GM21825 (cell line): ENCODE data around the gene MGLL.

Source experiments
- ATAC-seq: cut with Tn5 transposase; IDR thresholded peaks from one replicate; pipeline ENCODE4 v1.9.1; 2021; ENCODE audit warnings: mild to moderate bottlenecking, moderate library complexity; ENCODE audit not compliant: unreplicated experiment

The MGLL gene

DNA sequence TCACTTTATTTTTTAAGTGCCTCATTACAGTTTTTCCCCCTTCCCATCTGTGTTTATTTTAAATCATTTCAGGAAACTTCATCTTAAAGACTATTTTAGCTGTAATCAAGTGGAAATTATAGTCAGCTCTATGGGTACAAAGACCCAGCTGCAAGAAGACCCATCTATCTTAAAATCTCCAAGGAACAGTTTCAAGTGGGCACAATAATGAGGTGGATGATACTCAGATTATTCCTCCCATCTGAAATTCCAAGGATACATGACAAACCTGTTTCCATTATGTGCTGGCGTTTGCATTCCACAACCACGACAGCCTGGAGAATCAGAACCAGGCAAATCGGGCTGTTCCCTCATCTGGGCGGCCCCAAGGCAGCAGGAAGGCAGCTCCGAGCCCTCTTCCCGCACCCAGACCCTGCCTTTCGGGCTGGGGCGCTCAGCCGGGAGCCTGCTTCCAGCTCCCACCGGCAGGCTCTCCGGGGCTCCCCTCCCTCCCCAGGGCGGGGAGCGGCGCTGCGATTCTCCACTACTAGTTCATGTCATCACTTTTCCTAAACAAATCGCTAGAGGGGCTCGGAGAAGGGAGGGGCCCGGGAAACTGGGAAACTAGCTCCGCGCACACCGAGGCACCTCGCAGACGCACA lies at the start of gene MGLL:
Gene MGLL, minus strand, starts transcription at position 475 of the 641 bp plus-strand sequence. Its CDS starts 197 bp downstream, at position 278.
- ATAC-seq = peak; percentile 25

DNA sequence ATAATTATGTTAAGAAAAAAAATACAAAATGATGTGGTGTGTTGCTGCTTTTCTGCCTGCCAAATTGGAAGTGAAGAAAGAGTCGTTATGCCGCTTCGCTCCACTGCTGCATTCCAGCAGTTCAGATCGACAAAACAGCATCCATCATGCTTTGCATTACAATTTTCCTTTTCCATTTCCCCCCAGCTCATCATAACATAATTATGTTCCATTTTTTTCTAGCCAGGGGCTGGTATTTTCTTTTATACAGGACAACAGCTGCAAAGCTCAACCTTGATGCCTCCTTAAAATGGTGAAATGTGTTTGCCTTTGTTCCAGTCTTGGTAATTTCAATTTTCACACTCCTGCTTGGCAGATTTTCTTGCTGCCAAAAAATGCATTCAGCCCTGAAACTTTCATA lies 47.8 kb upstream of the MGLL start:
- ATAC-seq = no peak

DNA sequence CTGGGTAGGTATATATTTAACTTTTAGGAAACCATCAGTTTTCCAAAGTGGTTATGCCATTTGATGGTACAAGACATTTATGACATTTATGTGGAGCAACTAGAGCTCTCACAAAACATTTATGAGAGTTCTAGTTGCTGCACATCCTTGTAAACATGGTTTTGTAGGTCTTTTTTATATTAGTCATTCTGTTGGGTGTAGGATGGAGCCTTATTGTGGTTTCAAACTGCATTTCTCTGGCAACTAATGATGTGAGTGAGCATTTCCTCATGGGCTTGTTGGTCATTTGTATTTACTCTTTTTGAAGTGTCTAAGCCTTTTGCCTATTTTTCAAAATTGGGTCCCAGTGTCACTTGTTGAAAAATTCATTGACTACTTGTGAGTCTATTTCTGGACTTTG lies 45.7 kb upstream of the MGLL start:
- no peak for ATAC-seq

DNA sequence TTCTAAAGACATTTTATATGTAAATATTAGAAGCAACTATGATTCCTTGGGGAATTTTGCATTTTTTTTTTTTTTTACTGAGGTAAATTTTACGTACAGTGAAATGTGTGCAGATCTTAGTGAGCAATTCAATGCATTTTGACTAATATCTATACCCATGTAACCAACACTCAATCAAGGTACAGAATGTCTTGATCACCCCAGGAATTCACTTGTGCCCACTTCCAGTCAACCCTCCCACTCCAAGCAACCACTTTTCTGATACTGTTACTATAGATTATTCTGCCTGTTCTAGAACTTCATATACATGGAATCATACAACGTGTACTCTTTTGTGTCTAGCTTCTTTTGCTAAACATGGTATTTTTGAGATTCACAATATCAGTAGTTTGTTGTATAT lies 45.1 kb upstream of the MGLL start:
- no peak for ATAC-seq

DNA sequence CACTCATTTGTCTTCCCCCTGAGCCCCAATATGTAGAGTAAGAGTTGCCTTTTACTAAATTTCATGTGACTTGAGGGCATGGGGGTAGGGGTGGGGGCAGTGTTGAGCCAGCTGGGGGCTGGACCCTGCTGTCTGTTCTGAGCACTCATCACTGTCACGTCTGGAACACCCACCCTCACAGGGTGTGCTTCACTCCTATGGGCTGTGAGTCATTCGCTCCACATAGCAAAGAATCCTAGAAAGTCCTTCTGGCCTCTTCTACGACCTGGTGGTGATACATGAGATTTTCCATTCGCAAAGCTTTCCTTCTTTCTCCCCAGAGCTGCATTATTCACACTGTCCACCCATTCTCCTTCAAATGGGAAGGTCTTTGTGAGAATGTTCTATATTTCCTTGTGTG lies 43.6 kb upstream of the MGLL start:
- ATAC-seq = no peak

DNA sequence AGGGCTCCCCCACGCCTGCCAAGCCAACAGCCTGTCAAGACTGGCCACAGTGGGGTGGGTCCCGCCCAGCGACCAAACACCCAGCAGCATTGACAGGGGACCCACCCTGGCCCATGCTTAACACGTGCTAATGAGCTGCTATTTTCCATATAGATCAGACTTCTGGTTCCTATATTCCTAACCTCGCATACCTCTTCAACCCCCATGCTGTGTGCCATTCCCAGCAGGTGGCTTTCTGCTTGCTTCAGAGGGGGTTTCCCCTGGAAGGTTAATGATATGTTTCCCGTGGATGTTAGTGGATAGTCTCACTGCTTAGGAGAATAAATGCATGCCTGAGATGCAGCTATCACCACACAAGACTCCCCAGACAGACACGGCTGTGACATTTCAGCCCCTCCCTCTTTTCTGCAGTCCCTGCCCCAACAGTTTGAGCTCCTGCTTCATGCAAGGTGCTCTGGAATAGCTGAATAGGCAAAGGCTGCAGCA lies 37.9 kb upstream of the MGLL start:
- ATAC-seq = no peak

DNA sequence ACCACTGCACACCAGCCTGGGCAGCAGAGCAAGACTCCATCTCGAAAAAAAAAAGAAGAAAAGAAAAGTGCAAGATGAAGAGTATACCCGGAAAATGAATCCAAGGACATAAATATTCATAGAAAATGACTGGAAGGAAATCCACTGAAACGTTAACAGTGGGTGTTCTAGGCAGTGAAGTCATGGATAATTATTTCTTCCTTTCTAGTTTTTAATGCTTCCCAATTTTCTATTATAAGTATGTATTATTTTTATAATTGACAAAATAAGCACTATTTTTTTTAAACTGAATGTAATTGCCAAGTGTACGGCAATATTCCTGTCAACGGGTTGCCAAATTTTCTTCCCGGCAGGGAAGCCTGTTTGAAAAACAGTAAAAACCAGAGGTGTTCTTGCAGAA lies 37.4 kb upstream of the MGLL start:
- ATAC-seq = no peak

DNA sequence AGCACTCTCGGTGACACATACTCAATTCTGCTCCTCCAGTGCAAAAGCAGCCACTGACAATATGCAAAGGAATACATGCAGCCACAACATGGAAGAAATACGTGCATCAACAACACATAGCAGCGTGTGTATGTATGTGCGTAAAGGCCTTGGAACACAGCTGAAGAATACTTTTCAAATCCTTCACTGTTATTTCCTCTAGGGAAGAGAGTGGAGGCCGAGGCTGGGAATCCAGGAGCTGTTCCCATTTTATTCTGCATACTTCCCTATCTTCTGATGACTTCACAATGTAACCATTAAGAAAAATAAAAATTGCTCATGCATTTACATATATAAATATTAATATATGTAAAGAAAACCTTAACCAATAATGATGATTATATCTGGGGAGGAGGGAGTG lies 36.6 kb upstream of the MGLL start:
- ATAC-seq = no peak

DNA sequence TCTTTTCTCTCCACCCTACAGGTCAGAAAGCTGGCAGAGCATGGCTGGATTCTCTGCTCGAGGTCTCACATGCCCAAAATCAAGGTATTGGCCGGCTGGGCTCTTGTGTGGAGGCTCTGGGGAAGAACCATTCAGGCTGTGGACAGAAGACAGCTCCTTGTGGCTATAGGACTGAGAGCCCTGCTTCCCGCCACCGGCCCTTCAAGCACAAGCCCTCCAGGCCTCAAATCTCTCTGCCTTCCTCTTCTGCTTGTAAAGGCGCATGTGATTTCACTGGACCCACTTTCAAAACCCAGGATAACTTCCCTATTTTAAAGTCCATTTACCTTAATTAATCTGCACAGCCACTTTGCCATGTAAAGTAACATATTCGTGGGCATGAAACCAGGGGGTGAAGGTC lies 36.2 kb upstream of the MGLL start:
- ATAC-seq = no peak

DNA sequence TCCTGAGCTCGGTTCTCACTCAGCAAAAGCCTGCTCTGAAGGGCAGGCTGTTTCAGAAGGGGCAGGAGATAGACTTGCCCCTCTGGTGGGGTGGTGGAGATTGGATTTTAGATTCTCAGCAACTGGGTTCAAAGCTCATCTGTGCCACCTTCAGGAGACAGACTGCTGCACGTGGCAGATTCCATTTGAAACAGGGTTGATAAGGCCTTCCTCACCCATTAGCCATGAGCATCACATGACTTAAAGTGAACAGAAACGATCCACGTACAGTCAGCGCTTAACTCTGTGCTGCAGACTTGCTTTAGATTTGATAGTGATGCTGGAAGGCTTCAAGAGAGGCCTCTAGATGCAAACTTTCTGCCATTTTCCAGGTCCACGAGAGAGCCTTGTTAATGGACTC lies 35.0 kb upstream of the MGLL start:
- no peak for ATAC-seq

DNA sequence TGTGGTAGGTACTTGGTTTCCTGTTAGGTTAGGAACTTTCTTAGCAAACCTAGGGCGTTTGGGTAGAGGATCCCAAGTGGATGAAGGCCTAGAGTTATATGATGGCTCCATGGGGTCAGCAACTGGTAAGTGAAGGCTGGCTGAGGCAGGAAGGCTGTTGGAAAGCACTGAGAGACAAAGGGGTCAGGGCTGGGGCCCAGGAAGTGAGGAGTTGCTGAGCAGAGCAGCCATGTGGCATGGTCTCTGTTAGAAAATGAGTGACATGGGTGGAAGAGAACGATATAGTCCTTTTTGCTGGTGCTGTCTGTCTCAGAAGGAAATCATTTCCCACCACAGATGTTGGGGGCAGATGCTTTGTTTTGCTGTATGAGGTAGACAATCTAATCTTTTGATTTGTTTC lies 34.5 kb upstream of the MGLL start:
- no peak for ATAC-seq

DNA sequence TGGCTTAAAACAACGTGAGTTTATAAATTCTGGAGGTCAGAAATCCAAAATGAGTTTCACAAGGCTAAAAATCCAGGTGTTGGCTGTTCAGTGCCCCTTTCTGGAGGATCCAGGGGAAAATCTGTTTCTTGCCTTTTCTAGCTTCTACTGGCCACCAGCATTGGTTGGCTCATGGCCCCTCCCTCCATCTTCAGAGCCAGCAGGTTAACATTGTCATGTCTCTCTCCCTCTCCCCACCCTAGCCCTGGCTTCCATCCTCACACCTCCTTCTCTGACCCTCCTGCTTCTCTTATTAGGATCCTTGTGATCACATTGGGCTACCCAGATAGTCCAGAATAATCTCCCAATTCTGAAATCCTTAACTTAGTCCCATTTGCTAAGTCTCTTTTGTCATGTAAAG lies 32.9 kb upstream of the MGLL start:
- no peak for ATAC-seq

DNA sequence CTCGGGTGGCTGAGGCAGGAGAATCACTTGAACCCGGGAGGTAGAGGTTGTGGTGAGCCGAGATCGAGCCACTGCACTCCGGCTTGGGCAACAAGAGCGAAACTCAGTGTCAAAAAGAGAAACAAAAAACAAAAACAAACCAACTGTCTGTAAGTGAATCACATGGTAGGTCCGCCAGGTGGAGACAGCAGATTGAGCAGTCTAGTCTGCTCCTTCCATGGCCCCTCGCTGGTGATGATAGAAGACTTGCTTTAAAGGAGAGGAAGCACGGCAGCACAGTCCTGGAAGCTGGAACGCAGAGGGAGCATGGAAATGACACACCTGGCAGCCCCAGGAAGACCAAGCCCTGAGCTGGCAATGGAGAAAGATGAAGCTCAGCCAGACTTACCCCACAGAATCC lies 31.4 kb upstream of the MGLL start:
- ATAC-seq = no peak

DNA sequence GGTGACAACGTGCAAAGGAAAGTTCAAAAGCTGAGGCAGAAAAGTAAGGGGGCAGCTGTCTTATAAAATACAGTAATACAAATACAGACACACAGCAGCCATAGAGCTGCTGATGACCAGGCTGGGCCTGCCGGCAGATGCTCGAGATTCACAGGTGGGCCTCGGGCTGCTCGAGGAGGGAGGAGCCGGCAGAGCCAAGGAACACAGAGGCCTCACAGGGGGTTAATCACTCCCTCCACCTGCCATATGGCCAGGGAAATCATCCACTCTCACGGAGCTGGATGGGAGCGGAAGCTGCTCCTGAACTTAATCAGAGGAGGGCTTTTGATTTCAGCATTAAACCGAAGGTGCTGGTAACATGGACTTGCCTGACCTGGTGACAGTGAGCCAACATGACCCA lies 29.6 kb upstream of the MGLL start:
- no peak for ATAC-seq

DNA sequence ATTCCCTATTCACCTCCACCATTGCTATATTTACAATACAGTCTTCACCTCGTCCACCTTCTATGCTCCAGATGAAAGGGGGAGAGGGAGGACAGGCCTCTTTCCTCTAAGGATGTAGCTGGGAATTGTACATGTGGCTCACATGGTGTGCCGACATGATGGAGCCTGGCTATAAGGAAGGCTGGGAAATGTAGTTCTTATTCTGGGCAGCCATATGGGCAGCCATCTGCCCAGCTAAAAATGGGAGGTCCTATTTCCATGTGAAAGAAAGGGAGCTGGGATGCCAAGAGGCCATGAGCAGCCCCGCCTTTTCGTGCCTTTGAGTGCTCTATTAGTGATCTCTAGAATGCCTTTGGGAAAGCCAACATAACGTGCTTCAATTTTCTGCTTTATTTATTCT lies 27.1 kb upstream of the MGLL start:
- no peak for ATAC-seq

DNA sequence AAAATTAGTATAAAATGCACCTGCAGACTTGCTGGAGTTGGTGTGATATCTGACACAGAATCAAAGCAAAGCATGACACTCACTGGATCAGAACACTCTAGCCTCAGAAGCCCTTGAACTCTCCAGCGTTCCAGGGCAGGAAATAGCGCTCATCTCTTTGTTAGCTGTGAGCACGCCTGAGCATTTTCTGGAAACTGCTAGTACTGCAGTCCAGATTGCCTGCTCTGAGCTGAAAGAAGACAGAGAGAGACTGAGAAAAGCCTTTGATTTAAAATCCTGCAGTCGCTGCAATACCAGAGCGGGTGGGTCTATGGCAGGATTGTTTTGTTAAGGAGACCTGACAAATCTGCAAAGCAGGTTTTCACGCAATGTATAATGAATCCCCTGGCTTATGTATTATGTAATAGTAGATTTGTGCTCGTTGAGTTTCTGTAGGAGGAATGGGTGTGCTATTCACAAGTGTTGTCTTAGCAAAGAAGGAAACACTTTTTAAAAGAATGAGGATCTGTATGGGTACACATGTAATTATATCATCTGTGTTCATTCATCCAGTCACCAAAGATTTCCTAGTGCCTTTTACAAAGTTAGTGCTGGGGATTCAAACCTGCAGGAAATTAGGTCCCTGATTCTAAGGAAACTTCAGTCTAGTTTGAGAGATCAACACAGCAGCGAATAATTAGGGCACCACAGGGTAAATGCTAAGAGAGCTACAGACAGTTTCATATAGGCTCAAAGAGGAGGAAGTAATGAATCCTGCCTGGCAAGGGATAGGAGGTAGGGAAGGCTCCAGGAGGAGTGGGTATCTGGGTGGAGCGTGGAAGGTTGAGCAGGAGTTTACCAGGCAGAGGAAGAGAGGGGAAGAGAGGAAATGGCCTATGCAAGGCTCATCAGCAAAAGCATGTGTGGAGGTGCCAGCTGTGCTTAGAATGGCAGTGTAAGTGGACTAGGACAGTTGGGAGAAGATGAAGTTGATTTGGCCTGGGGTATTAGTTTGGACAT lies 26.1 kb upstream of the MGLL start:
- no peak for ATAC-seq

DNA sequence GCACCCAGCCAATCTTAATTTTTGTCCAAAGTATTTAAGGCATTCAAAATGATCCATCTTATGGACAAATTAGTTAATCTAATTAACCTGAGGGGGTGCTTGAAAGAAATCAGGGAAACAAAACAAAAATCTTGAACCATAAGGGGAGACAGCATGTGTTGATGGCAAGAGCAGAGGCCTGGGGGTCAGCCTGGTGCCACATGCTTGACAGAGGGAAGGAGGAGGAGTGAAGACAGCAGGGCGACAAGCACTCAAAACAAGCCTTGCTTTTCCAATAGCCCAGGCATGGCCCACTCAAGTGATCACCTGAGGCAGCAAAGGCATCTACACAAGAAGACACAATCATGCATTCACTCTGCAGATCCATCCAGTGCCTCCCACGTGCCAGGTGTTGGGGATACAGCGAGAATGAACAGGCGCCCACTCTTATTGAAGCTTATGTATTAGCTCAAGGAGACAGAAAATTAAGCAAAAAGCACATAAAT lies 25.0 kb upstream of the MGLL start:
- ATAC-seq = no peak

DNA sequence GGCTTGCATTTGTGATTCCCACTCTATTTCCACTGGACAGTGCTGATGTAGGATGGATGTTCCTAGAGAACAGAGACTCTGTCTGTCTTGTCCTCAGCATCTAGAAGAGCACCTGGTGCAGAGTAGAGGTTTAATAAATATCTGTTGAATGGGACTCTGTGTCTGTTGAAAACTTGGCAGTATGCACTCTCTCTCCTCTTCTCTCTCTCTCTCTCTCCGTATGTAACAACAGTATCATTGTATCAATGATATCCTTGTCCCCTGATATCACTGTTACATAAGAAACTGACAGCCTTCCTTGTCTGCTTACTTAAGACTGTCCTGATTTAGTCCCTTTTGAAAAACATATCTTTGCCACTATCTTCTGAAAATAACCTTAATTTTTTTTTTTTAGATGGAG lies 24.3 kb upstream of the MGLL start:
- ATAC-seq = no peak

DNA sequence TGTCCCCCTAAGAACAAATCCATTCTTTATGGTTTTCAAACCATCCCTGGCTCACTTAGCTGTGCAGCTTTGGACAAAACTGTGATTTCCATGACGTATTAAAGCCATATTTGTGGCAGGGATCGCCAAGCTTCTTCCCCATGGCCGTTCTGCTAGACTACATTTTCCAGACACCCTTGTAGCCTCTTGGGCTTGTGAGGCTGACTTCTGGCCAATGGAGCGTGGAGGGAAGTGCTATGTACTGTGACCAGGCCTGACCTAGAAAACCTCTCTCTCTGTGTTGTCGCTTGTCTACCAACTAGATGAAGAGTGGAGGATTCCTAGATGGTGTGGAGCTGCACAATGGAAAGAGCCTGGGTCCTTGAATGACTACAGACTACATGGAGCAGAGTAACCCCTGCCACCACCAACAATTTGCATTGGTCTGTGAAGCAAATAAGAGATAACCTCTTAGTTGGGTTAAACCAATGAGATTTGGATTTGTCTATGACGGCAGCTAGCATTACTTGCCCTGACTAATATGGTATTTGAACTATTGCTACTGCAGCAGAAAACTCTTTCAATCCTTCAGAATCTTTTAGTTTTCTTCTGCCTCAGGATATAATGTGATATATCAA lies 22.1 kb upstream of the MGLL start:
- ATAC-seq = no peak

DNA sequence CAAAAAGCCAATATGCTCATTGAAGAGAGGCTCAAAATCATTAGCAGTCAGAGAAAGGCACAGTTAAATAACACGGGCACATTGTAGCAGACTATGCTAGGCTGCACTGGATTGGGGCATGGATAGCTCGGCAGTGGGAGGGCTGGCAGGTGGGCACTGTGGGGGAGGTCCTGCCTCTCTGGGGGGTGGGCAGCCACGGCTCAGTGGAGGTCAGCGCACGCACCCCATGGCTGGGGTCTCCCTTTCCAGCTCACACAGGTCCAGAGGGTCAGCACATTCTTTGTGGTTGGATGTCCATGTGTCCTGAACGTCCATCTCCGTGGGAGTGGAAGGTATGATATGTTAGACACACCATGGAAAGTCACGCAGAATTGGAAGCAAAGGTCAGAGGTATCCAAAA lies 18.4 kb upstream of the MGLL start:
- ATAC-seq = no peak

DNA sequence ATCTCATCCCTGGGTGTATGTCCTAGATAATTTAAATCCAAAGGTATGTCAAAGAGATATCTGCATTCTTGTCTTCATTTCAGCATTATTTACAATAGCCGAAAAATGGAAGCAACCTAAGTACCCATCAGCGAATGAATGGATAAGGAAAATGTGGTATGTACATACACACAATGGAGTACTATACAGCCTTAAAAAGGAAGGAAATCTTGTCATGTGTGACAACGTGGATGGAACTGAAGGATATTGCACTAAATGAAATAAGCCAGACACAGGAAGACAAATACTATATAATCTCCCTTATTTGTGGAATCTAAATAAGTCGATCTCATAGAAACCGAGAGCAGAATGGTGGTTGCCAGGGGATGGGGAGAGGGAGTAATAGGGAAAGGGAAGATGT lies 16.8 kb upstream of the MGLL start:
- no peak for ATAC-seq
